D341Med (cell line): ENCODE data around the gene MVB12B.

Source experiments
- DNase-seq: peaks from one replicate; pipeline ENCODE4 v3.0.0; 2012; ENCODE audit warnings: low spot score

MVB12B gene

DNA sequence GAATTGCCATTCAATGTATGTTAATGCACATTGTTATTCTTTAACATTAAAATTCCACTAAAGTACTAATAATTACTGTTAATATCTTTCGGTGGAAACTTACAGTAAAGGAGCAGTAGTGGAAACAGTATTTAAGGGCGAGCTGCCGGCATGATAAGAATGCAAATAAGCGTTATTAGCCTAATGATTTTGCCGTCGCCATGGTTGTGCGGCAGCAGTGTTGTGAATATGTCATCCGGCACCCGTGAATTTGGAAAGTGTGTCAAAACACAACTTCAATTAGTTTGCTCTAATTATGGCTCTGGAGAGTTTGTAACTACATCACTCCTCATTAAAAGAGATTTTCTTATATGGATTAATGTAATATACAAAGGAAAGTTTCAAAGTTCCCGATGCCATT is 81.4 kb downstream of the MVB12B start:
- DNase-seq = no peak

DNA sequence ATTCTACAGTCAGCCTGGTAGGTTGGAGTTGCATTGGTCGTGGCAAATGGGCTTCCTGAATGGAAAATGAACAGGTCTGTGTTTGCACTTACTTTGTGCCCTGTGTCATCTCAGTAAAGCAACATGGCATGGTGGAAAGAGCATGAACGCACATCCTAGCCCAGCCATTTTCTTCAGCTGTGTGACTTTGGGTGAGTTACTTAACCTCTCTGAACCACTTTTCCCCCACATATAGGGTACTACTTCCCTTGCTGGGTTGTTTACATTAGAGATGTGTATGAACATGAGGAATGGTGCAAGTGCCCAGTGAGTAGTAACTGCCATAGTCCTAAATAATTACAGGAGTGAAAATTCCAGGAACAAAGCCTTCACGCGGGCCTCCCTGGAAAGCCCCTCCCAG is 83.6 kb downstream of the MVB12B start:
- no peak for DNase-seq

DNA sequence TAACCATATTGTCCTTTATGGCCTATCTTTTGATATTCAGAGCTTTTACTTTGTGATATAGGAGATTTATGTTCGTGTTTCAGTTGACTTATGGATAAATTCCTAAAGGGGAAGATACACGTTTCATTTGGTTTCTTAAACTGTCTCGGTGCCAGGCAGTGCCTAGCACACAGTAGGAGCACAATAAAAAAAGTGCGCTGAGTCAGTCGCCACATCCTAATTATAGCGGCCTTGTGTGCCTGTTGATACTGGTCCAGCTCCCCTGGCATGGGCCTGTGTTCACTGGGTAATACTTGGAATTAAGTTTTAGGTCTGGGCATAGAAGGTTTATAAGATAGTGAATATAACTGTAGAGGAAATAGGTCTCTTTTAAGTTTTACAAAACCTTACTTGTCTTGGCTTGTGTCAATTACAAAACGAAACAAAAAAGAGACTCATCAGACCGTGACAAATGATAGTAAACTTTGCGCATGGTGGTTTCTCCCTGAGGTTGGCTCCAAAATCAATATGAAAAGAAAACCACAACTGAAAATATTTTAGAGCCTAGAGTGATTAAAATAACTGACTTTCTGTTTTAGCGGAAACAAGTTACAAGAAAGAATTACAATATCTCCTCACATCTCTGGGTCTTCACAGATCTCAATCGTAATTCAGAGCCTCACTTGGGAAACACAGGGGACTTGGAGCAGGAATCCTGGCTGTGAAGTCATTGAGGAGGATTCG is 84.8 kb downstream of the MVB12B start:
- no peak for DNase-seq

- DNase-seq = no peak
Measured at GRCh38 chr9:126411948-126412284, 85.3 kb downstream of the MVB12B start.

DNA sequence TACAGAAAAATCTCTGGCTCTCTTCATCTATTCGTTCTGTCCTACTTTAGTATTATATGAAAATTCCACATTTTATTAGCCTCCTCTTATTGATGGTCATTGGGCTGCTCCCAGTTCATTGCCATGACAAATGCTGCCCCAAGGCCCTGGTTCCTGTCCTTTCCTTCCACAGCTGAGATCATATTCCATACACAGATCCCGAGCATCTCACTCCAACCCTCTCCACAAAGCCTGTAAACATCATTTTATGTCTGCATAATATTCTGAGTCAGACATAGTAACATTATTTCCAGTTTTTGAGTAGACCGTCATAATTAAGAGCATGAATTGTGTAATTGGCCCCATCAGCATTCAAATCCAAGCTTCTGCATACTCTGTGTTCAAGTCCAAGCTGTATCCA is 86.3 kb downstream of the MVB12B start:
- DNase-seq = no peak

- DNase-seq = no peak
Measured at GRCh38 chr9:126413391-126414068, 86.9 kb downstream of the MVB12B start.

DNA sequence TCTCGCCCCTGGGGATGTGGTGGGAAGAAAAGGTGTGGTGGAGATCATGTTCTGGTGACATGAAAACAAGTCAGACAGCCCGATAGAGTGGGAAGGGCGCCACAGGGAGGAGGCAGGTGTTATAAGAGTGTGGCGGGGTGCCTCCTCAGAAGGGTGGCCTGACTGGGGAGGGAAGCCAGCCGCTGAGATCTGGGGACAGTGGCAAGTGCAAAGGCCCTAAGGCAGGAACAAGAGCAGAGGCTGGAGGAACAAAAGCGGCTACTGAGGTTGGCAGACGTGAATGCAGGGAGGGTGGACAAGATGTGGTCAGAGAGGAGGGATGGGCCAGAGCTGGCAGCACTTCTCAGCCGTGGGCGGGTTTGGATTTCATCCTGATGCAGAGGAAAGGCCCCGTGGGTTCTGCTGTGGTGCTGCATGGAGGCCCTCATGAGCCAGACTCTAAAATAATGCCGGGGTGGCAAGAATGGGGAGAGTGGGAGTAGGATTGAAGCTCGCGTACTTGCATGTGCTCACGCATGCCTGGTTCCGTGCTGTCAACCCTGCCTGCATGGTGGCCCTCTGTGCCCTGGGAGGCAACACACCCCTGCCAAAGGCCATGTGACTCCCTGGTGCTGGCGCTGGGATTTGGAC is 89.2 kb downstream of the MVB12B start:
- DNase-seq = no peak

- no peak for DNase-seq
Measured at GRCh38 chr9:126417043-126417442, 90.4 kb downstream of the MVB12B start.

DNA sequence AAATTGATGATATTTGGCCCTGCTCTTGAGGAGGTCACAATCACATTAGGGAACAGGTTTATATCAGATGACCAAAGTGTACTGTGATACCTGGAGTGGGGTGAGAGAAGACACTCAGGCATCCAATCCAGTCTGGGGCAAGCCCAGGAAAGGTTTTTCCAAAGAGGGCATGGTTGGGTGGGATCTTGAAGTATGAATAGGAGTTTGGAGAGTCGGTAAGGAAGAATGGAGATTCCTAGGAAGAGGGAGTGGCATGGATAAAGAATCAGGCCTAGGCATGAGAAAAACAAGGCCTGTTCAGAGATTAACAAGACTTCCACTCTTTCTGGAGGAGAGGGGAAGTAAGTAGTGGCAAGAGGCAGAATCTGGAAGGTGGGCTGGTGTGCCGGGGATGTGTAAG is 91.1 kb downstream of the MVB12B start:
- no peak for DNase-seq

DNA sequence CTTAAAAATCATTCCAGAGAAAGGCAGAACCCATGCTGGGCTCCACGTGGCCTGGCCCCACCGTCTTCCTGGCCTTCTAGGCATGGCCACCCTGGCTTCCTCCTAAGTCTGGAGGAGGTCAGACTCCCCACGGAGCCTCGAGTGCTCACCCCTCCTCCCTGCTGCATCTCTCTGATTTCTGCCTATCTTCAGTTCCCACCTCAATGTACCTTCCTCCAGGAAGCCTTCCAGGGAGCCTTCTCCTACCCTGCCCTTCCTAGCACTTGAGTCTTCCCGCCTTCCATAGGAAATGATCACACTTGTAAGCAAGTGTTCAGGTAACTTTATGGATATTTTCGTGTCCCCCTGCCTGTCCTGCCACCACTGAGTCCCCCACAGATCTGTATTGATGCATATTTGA is 92.0 kb downstream of the MVB12B start:
- DNase-seq = no peak

- no peak for DNase-seq
Measured at GRCh38 chr9:126419475-126419874, 92.8 kb downstream of the MVB12B start.

DNA sequence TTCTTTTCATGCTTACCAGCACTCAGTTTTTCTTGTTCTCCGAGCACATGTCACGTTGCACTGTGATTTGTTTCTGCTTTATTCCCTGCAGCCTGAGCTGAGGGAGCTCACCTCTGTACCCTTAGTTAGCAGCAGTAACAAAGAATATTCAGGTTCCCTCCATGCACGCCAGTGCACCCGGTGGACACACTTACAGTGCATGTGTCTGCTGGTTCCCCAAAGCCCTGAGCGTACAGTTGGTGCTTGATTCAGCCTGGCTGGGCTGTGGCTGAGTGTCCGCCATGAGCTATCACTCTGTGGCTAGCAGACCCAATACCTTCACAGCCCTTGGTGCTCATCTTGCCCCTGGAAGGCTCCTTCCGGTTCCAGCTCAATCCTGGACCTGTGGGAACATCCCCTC is 93.5 kb downstream of the MVB12B start:
- no peak for DNase-seq

- no peak for DNase-seq
Measured at GRCh38 chr9:126420643-126421564, 94.3 kb downstream of the MVB12B start.

DNA sequence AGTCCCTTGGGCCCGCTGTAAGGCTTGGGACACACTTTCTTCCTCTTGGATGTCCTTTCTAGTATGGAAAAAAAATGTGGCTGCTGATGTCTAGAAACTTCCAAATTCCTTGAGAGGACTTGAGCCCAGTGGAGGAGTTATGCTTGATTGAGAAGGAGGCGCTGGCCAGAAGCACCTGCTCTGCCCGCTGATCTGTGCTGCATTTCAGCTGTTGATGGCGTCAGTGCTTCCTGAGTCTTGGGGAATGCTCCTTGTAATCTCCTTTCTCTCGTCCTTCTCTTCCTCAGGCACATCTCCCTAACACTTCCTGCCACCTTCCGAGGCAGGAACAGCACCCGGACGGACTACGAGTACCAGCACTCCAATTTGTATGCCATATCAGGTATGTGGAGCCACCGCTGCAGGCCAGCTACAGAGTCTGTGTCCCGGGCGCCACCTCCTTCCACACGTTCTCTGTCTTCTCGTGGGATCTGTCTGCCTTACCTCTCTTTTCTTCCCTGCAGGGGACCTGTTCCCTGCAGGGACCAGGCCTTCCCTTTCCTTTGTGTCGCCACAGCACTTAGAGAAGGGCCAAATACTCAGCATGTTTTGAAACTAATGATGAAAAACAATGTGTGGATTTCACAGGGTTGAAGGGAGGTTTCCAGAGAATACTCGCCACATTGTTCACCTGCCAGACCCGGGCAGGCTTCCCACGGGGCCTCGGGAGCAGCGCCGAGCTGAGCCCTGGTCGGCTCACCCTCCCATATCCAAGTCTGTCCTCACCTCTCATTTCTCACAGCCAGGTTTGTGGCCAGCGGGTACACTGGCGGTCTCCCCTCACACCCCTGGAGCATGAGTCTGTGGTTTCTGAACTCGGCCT is 95.2 kb downstream of the MVB12B start:
- DNase-seq = no peak

- no peak for DNase-seq
Measured at GRCh38 chr9:126423142-126423915, 96.7 kb downstream of the MVB12B start.

DNA sequence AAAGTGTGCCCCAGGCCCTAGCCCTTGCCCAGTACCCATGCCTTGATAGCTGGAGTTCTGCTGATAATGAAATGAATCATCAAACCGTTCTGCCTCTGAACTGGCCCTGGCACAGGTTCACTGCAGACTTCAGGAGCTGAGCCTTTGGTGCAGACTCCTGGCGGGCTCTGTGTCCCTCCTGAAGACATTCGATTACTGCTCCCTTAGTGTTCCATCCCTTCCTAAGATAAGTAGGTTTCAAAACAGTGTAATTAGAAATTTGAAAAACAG is 97.2 kb downstream of the MVB12B start:
- no peak for DNase-seq

- no peak for DNase-seq
Measured at GRCh38 chr9:126424511-126424910, 97.9 kb downstream of the MVB12B start.

DNA sequence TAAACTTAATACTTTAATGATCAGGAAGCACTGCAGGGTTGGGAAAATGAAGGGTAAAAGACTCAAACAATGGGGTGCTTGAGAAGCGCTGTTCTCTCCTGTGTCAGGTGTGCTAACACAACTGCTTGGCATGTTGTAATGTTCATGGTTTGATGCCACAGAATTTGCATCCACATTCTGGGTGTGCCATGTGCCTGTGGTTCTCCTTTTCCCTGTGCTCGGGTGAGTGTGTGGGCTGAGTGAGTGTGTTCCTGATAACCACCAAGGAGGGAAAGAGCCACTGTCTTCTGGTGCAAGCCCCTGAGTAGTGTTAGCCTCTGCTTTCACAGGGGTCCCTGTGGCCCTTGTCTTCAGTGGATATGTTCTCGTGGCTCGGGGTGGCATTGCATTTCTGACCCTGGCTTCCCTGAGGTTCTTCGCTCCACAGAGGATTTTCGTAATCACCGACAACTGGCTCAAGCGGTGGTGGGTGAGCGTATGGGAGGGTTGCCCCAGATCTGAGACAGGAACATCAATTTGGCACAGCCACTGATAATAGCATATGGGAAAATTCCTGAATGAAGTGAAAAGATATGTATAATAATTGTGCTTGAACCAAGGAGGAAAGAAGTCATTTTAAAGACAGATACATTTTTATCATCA is 102.0 kb downstream of the MVB12B start:
- no peak for DNase-seq

DNA sequence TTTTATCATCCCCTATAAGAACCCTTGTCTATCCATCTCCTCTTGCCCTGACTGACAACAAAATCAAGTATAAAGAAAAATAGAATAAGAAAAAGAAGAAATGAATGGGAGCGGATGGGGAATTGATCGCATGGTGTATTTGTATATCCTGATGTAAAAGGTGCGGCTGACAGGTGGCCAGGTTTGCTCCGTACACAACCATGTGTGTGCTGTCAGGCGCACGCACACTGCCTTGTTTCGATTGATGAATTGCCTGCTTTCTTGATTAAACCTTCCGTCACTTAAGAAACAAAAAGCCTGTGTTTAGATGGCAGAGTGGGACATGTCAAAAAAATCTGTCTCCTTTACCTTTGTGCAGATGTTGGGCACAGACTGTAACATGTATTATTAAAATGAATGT is 102.6 kb downstream of the MVB12B start:
- DNase-seq = no peak

DNA sequence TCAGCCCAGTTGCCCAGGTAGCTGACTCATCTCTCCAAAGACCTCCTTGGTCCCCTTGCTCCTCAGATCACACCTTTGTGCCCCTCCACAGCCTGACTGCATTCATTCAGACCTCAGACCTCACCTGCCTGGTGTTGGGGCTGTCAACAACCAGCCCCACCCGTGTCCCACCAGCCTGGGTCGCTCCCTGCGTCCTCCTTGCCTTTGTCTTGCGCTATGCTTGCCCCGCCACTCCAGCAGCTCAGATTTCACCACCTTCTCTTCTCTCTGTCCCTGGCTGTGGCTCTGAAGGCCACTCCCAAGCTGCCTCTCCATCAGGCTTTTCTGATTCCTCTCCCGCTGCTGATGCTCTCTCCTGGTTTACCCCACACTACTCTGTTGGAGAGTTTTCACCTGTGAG is 103.5 kb downstream of the MVB12B start:
- no peak for DNase-seq
